KMS-11 (cell line): Measurements from ENCODE around the gene ARHGAP42.

Source experiments
- H2AFZ ChIP-seq: fragments of 200-600 bp; sonication (generic); 2 replicates; pipeline ENCODE4 v1.6.1; 2016; ENCODE audit warnings: antibody characterized with exemption, mixed run types, low read depth
- H3K27ac ChIP-seq: fragments of 200-600 bp; sonication (generic); 2 replicates; pipeline ENCODE4 v1.6.1; 2016; ENCODE audit warnings: mild to moderate bottlenecking, mixed run types
- H3K27me3 ChIP-seq: fragments of 200-600 bp; sonication (generic); 2 replicates; pipeline ENCODE4 v1.6.1; 2017; ENCODE audit warnings: mild to moderate bottlenecking, low read depth, mixed run types, moderate library complexity; ENCODE audit not compliant: insufficient read depth
- H3K36me3 ChIP-seq: fragments of 200-600 bp; sonication (generic); 2 replicates; pipeline ENCODE4 v1.6.1; 2017; ENCODE audit warnings: mild to moderate bottlenecking, mixed run types; ENCODE audit not compliant: insufficient read depth
- H3K4me1 ChIP-seq: fragments of 200-600 bp; sonication (generic); 2 replicates; pipeline ENCODE4 v1.6.1; 2016; ENCODE audit warnings: mild to moderate bottlenecking, low read depth, mixed run types; ENCODE audit not compliant: poor library complexity, severe bottlenecking
- H3K4me2 ChIP-seq: fragments of 200-600 bp; sonication (generic); 2 replicates; pipeline ENCODE4 v1.7.0; 2016; ENCODE audit warnings: mild to moderate bottlenecking, mixed run types
- H3K4me3 ChIP-seq: fragments of 200-600 bp; sonication (generic); IDR thresholded peaks from 2 replicates; pipeline ENCODE4 v1.6.1; 2017; ENCODE audit warnings: low read depth, low read length, mixed read lengths; ENCODE audit not compliant: insufficient read depth
- H3K79me2 ChIP-seq: fragments of 200-600 bp; sonication (generic); 2 replicates; pipeline ENCODE4 v1.6.1; 2016; ENCODE audit warnings: low read depth, mixed run types; ENCODE audit not compliant: insufficient read depth
- H3K9ac ChIP-seq: fragments of 200-600 bp; sonication (generic); 2 replicates; pipeline ENCODE4 v1.6.1; 2016; ENCODE audit warnings: mild to moderate bottlenecking, mixed run types
- H4K20me1 ChIP-seq: fragments of 200-600 bp; sonication (generic); 2 replicates; pipeline ENCODE4 v1.6.1; 2016; ENCODE audit warnings: mild to moderate bottlenecking, mixed run types; ENCODE audit not compliant: insufficient read depth
- TF ChIP-seq, protein P1 (sequence below): fragments of 200-600 bp; sonication (generic); conservative IDR thresholded peaks from 2 replicates; pipeline ENCODE4 v1.6.1; 2017; ENCODE audit warnings: low read depth, mild to moderate bottlenecking, antibody characterized with exemption, low read length, moderate library complexity, mixed read lengths

The ARHGAP42 gene

DNA sequence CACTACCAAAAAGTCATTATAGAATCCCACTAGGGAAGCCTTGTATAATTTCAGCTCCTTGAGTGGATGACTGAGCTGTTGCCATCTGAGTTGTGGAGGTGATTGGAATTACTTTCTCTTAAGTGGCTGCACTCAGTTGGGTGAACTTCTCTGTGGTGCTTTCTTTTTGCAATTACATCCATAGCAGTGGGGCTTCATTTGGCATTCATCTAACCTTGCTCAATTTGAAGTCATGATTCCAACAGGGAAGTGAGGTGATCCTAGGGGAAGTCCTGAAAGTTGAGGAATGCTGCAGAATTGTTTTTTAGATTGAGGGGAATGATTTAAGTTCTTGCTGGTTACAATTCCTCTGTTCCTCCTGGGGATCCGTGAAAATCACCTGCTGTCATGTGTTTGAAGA lies 39.6 kb downstream of the ARHGAP42 start:
- Histone ChIP-seq H3K79me2 (no peaks in the 10 kb centered on the region), H3K4me1 (no peaks in the 10 kb centered on the region), H3K4me3 (no peak overlapping the region), H2AFZ (no peak overlapping the region), H4K20me1 (no peaks in the 10 kb centered on the region), H3K4me2 (no peak overlapping the region), H3K9ac (no peak overlapping the region), H3K36me3 (no peaks in the 10 kb centered on the region), H3K27me3 (no peaks in the 10 kb centered on the region), H3K27ac (no peak overlapping the region)
- TF ChIP-seq, protein P1, sequence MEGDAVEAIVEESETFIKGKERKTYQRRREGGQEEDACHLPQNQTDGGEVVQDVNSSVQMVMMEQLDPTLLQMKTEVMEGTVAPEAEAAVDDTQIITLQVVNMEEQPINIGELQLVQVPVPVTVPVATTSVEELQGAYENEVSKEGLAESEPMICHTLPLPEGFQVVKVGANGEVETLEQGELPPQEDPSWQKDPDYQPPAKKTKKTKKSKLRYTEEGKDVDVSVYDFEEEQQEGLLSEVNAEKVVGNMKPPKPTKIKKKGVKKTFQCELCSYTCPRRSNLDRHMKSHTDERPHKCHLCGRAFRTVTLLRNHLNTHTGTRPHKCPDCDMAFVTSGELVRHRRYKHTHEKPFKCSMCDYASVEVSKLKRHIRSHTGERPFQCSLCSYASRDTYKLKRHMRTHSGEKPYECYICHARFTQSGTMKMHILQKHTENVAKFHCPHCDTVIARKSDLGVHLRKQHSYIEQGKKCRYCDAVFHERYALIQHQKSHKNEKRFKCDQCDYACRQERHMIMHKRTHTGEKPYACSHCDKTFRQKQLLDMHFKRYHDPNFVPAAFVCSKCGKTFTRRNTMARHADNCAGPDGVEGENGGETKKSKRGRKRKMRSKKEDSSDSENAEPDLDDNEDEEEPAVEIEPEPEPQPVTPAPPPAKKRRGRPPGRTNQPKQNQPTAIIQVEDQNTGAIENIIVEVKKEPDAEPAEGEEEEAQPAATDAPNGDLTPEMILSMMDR, result no peak

DNA sequence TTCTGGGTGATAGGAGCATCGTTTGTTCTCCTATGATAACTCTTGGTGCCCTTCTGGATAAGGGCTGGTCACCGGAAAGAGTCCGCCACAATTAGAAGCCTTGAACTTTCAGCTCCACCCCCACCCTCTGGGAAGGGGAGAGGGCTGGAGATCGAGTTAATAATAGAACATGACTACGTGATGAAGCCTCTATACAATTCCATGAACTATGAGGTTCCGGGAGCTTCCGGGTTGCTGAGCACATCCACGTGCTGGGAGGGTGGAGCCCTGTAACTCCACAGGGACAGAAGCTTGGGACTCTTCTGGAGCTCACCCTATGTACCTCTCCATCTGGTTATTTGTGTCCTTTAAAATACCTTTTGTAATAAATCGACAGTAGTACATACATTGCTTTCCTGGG lies 40.3 kb downstream of the ARHGAP42 start:
- H2AFZ ChIP-seq, result no peak overlapping the region
- H3K4me2 ChIP-seq, result no peak overlapping the region
- H3K36me3 ChIP-seq, result no peaks in the 10 kb centered on the region
- no peak overlapping the region for H3K4me3 ChIP-seq
- no peak overlapping the region for H3K9ac ChIP-seq
- H3K27ac ChIP-seq, result no peak overlapping the region
- no peaks in the 10 kb centered on the region for H3K4me1 ChIP-seq
- no peaks in the 10 kb centered on the region for H4K20me1 ChIP-seq
- TF ChIP-seq, protein P1, result no peak
- no peaks in the 10 kb centered on the region for H3K27me3 ChIP-seq
- H3K79me2 ChIP-seq, result no peaks in the 10 kb centered on the region

DNA sequence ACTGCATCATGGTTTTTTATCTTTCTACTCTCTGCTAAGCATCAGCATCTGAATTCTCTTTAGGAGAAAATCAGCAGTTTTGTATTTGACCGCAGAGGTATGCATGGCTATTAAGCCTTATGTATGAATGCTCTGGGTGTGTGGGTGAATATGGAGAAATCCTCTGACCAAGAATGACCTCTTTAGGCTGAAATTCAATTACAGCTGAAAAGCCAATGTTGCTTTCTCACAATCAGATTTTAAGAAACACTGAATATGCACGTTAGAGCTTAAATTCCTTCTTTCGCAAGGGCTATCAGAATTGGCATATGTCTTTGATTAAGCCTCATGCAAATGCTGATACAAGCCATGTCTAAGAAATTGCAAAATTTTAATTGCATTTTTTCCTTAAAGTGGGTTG lies 43.2 kb downstream of the ARHGAP42 start:
- Histone ChIP-seq H3K4me2 (no peak overlapping the region), H3K4me1 (peaks cover 12% of the 10 kb centered on the region), H4K20me1 (no peaks in the 10 kb centered on the region), H3K36me3 (no peaks in the 10 kb centered on the region), H3K4me3 (no peak overlapping the region), H3K79me2 (no peaks in the 10 kb centered on the region), H3K27me3 (no peaks in the 10 kb centered on the region), H2AFZ (no peak overlapping the region), H3K9ac (no peak overlapping the region), H3K27ac (no peak overlapping the region)
- TF ChIP-seq, protein P1, result no peak

DNA sequence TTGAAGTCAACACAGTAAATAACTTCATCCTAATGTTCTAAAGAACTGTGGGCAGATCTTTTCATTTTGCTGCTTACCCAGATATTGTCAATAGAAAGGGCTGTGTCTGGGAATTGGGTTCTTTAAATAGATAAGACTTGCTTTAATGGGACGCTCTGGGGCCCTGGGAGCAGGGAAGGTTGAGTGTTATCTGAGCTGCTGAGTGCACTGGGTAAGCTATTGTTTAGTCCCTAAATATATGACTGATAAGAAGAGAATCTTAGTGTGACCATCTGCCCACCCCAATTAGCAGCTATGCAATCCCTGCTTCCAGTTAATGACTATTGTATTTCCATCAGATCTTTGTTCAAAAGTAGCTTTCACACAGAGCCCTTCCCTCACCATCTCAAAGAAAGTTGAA lies 44.4 kb downstream of the ARHGAP42 start:
- no peaks in the 10 kb centered on the region for H3K27me3 ChIP-seq
- no peaks in the 10 kb centered on the region for H3K79me2 ChIP-seq
- H4K20me1 ChIP-seq, result no peaks in the 10 kb centered on the region
- H3K4me2 ChIP-seq, result no peak overlapping the region
- H3K36me3 ChIP-seq, result no peaks in the 10 kb centered on the region
- H3K4me1 ChIP-seq, result peaks cover 24% of the 10 kb centered on the region
- H3K27ac ChIP-seq, result no peak overlapping the region
- no peak overlapping the region for H3K4me3 ChIP-seq
- no peak overlapping the region for H3K9ac ChIP-seq
- TF ChIP-seq, protein P1, result no peak
- no peak overlapping the region for H2AFZ ChIP-seq
